Kidney (tissue), 14 donors: ENCODE data around the gene HHAT. TPM values are rescaled to one million over a fixed set of nuclear protein-coding genes. Genes with fewer than 3 reads are reported as not detected.

Experiments
- DNase-seq, 5 donors: peaks; one replicate each; pipeline ENCODE4 v3.0.0-alpha.2; 2013 to 2020
- FAIRE-seq: peaks from 2 replicates; lab custom pipeline; 2012; peaks lifted over from hg19 to GRCh38; lab: Jason Lieb, UNC
- H3K27ac ChIP-seq, 2 donors: one replicate each; pipeline ENCODE4 v1.7.0; 2013; ENCODE audit warnings: low read depth in 2 of 2, low read length in 2 of 2, inconsistent platforms in 1 of 2
- H3K27me3 ChIP-seq: one replicate; pipeline ENCODE4 v1.7.1; 2013; ENCODE audit warnings: low read length, inconsistent platforms; ENCODE audit not compliant: control insufficient read depth, insufficient read depth
- H3K36me3 ChIP-seq, 3 donors: one replicate each; pipeline versions ENCODE4 v1.7.0 to v1.7.1; 2013; ENCODE audit warnings: low read length in 3 of 3, control low read depth in 1 of 3, inconsistent platforms in 1 of 3; ENCODE audit not compliant: insufficient read depth in 3 of 3, control insufficient read depth in 2 of 3
- H3K4me1 ChIP-seq, 3 donors: one replicate each; pipeline versions ENCODE4 v1.7.0 to v1.7.1; 2013; ENCODE audit warnings: low read length in 3 of 3, inconsistent platforms in 1 of 3, low read depth in 1 of 3; ENCODE audit not compliant: control insufficient read depth in 2 of 3, insufficient read depth in 2 of 3
- H3K4me3 ChIP-seq, 3 donors: one replicate each; pipeline versions ENCODE4 v1.7.0 to v1.8.1; 2013; ENCODE audit warnings: low read length in 3 of 3, control low read depth in 1 of 3, inconsistent platforms in 1 of 3
- H3K9ac ChIP-seq, 3 donors: one replicate each; pipeline versions ENCODE4 v1.7.0 to v1.7.1; 2013; ENCODE audit warnings: low read length in 3 of 3, control low read depth in 1 of 3, inconsistent platforms in 1 of 3
- H3K9me3 ChIP-seq, 3 donors: one replicate each; pipeline versions ENCODE4 v1.7.0 to v1.7.1; 2013; ENCODE audit warnings: low read length in 3 of 3, control low read depth in 1 of 3, inconsistent platforms in 1 of 3; ENCODE audit not compliant: control insufficient read depth in 2 of 3, insufficient read depth in 1 of 3
- intact Hi-C: fragments of 100-400 bp; cut with DNase I; formaldehyde crosslinking; loops from one replicate; pipeline ENCODE4 v1.11.1; 2022
- polyA plus RNA-seq: library from polyadenylated mRNA; stranded (reverse); fragments of 350-450 nt; fragmentation: Illumina TruSeq; extraction: RNeasy Lipid Tissue Mini Kit (QIAGEN cat#74804); gene quantifications from one replicate; pipeline ENCODE4 v1.2.3, GENCODE V29; 2014; ENCODE audit warnings: low read depth, low replicate concordance; ENCODE audit not compliant: insufficient read depth
- total RNA-seq: library from RNA; stranded (reverse); fragmentation: NEBNext Ultra II Directional; extraction: Animal tissue kit (Norgen Biotek cat#: 25700); gene quantifications from one replicate; pipeline ENCODE4 v1.2.1, GENCODE V29; 2021
- TF ChIP-seq, protein P1 (sequence below): IDR thresholded peaks from 3 replicates; pipeline ENCODE4 v1.5.1; 2012; ENCODE audit warnings: mild to moderate bottlenecking, moderate library complexity, borderline replicate concordance; ENCODE audit not compliant: insufficient read depth; ENCODE audit errors: extremely low read depth
- donor health status: control.
- donor health status: control.
- donor health status: control.
- donor health status: control.
- donor health status: control.
- donor health status: DM: yes; HTN: yes; CAD: no.
- donor health status: Normal renal cell carcinoma (clear cell type).

Gene HHAT
- total and polyA plus RNA-seq, 2 donors from 2014 or later = 5.5 to 9.7 TPM

DNA sequence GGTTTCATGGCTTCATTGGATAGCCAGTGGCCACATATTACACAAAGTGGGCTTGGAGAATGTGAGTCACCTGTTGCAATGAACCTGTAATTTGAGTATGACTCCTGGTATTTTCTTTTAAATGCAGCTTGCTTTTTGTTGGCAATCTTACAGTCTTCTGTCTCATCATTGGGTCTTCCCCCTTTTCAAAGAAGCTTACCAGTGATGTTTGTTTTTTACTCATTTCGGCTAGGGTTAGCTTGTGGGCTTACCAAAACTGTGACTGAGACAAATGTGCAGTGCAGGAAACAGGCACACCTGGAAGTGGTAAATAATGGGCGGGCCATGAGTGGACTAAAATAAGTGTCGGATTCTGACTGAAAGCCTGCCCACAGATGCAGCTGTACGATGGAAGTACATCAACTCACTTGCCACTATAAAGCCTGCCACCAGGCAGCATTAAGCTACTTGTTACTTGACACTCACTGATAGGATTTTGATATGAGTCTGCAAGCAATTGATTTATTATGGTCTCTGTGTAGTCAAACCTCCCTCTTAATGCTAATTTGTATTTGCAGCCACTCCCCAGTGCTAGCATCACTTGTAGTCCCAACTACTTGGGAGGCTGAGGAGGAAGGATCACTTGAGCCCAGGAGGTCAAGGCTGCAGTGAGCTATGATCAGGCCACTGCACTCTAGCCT is 4.2 kb downstream of the HHAT start:
- H3K36me3 ChIP-seq = no peaks in the 10 kb centered on the region
- H3K4me3 ChIP-seq = no peak overlapping the region
- no peaks in the 10 kb centered on the region for H3K27me3 ChIP-seq
- DNase-seq = no peak
- no peak overlapping the region for H3K9ac ChIP-seq
- intact Hi-C loops = no loop called here
- TF ChIP-seq, protein P1, sequence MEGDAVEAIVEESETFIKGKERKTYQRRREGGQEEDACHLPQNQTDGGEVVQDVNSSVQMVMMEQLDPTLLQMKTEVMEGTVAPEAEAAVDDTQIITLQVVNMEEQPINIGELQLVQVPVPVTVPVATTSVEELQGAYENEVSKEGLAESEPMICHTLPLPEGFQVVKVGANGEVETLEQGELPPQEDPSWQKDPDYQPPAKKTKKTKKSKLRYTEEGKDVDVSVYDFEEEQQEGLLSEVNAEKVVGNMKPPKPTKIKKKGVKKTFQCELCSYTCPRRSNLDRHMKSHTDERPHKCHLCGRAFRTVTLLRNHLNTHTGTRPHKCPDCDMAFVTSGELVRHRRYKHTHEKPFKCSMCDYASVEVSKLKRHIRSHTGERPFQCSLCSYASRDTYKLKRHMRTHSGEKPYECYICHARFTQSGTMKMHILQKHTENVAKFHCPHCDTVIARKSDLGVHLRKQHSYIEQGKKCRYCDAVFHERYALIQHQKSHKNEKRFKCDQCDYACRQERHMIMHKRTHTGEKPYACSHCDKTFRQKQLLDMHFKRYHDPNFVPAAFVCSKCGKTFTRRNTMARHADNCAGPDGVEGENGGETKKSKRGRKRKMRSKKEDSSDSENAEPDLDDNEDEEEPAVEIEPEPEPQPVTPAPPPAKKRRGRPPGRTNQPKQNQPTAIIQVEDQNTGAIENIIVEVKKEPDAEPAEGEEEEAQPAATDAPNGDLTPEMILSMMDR = no peak
- no peak overlapping the region for H3K27ac ChIP-seq
- FAIRE-seq = no peak
- no peaks in the 10 kb centered on the region for H3K9me3 ChIP-seq
- peaks cover 0 to 7% (median 0%) of the 10 kb centered on the region in 3 donors for H3K4me1 ChIP-seq

DNA sequence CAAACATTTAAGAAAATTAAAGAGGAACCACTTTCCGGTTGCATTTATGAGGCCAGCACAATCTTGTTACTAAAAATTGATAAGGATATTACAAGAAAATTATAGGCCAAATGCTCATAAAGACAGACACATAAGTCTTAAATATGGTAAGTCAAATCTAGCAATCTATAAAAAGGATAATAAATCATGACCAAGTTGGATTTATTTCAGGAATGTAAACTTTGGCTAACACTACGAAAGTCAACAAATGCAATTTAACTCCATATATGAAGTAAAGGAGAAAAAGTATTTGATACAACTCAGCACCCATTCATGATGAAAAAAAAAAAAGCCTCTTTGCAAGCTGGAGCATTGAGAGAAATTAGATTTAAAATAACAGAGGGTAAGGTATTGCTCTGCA is 6.3 kb downstream of the HHAT start:
- H3K27me3 ChIP-seq = no peaks in the 10 kb centered on the region
- H3K4me1 ChIP-seq = no peaks in the 10 kb centered on the region
- no peak overlapping the region for H3K9ac ChIP-seq
- no peak overlapping the region for H3K27ac ChIP-seq
- intact Hi-C loops = no loop called here
- H3K36me3 ChIP-seq = no peaks in the 10 kb centered on the region
- H3K9me3 ChIP-seq = no peaks in the 10 kb centered on the region
- peak in 1 of 5 donors; percentile 33 for DNase-seq
- FAIRE-seq = no peak
- H3K4me3 ChIP-seq = no peak overlapping the region
- TF ChIP-seq, protein P1 = no peak

DNA sequence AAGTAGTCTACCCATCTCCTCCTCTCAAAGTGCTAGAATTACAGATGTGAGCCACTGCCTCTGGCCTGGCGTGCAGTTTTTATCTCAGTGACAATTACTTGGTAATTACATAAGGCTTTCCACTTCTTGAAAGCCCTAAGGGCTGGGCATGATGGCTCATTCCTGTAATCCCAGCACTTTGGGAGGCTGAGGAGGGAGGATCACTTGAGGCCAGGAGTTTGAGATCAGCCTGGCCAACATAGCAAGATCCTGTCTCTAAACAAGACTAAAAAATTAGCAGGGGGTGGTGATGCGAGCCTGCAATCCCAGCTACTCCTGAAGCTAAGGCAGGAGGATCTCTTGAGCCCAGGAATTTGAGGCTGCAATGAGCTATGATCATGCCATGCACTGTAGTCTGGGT is 7.7 kb downstream of the HHAT start:
- H3K36me3 ChIP-seq = no peaks in the 10 kb centered on the region
- H3K4me1 ChIP-seq = no peaks in the 10 kb centered on the region
- intact Hi-C loops = no loop called here
- TF ChIP-seq, protein P1 = no peak
- no peaks in the 10 kb centered on the region for H3K27me3 ChIP-seq
- no peaks in the 10 kb centered on the region for H3K9me3 ChIP-seq
- H3K9ac ChIP-seq = no peak overlapping the region
- no peak overlapping the region for H3K4me3 ChIP-seq
- no peak overlapping the region for H3K27ac ChIP-seq
- FAIRE-seq (no peak), DNase-seq (no peak)

DNA sequence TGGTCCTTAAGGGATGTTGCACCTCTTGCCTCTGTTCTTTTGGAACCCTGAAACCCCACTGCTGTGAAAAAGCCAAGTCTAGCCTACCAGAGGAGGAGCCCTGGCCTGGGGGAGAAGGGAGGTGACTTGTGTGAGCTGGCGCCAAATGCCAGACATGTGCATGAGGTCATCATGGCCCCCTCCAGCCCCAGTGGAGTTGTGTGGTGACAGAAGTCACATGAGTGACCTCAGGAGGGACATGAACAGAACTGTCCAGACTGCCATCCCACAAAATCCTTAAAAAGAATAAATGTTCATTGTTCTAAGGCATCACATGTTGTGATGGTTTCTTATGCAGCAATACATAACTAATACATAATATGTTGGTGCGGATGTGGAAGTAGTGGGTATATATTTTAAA is 10.8 kb downstream of the HHAT start:
- Histone ChIP-seq H3K4me1 (peaks cover 0 to 4% (median 3%) of the 10 kb centered on the region in 3 donors), H3K27me3 (no peaks in the 10 kb centered on the region), H3K9me3 (no peaks in the 10 kb centered on the region), H3K4me3 (no peak overlapping the region), H3K9ac (no peak overlapping the region), H3K27ac (no peak overlapping the region), H3K36me3 (no peaks in the 10 kb centered on the region)
- FAIRE-seq (no peak), DNase-seq (no peak)
- TF ChIP-seq, protein P1 = no peak
- intact Hi-C loops = no loop called here
